RWPE2 (cell line): ENCODE data around the gene RHBG.
"Not testable (repeated sequence)": the region's sequence is repeated elsewhere in the genome, so short reads cannot be mapped to it uniquely, and the experiment has no call there.

Source experiments
- ATAC-seq: fragments of 200-7000 bp; cut with Tn5 transposase; 3 replicates; pipeline ENCODE4 v1.9.1; 2021; ENCODE audit warnings: low read depth
- DNase-seq: peaks from one replicate; pipeline ENCODE4 v3.0.0-alpha.2; 2020; ENCODE audit warnings: low spot score
- H3K27ac ChIP-seq: fragments of 450-650 bp; 2 replicates; pipeline ENCODE4 v1.5.1; 2017; ENCODE audit warnings: mild to moderate bottlenecking; ENCODE audit not compliant: poor library complexity, severe bottlenecking
- H3K27me3 ChIP-seq: fragments of 250-450 bp; sonication (Bioruptor Pico); 2 replicates; pipeline ENCODE4 v1.5.1; 2021; ENCODE audit warnings: mild to moderate bottlenecking, moderate library complexity; ENCODE audit not compliant: insufficient read depth, poor library complexity, severe bottlenecking
- H3K36me3 ChIP-seq: fragments of 250-450 bp; sonication (Bioruptor Pico); 2 replicates; pipeline ENCODE4 v1.5.1; 2020; ENCODE audit warnings: low read depth, mild to moderate bottlenecking, moderate library complexity
- H3K4me1 ChIP-seq: fragments of 250-450 bp; sonication (Bioruptor Pico); 2 replicates; pipeline ENCODE4 v1.5.1; 2021; ENCODE audit warnings: mild to moderate bottlenecking, moderate library complexity; ENCODE audit not compliant: insufficient read depth, poor library complexity, severe bottlenecking
- H3K4me3 ChIP-seq: fragments of 250-450 bp; sonication (Bioruptor Pico); 2 replicates; pipeline ENCODE4 v1.5.1; 2021; ENCODE audit warnings: mild to moderate bottlenecking, moderate library complexity; ENCODE audit not compliant: severe bottlenecking
- H3K9me3 ChIP-seq: fragments of 250-450 bp; sonication (Bioruptor Pico); 2 replicates; pipeline ENCODE4 v1.5.1; 2021; ENCODE audit warnings: mild to moderate bottlenecking, moderate library complexity; ENCODE audit not compliant: severe bottlenecking
- TF ChIP-seq, protein P1 (sequence below): fragments of 450-650 bp; IDR thresholded peaks from one replicate; pipeline ENCODE4 v1.5.1; 2017; ENCODE audit warnings: mild to moderate bottlenecking, moderate library complexity; ENCODE audit not compliant: poor library complexity, severe bottlenecking

Gene RHBG, protein sequence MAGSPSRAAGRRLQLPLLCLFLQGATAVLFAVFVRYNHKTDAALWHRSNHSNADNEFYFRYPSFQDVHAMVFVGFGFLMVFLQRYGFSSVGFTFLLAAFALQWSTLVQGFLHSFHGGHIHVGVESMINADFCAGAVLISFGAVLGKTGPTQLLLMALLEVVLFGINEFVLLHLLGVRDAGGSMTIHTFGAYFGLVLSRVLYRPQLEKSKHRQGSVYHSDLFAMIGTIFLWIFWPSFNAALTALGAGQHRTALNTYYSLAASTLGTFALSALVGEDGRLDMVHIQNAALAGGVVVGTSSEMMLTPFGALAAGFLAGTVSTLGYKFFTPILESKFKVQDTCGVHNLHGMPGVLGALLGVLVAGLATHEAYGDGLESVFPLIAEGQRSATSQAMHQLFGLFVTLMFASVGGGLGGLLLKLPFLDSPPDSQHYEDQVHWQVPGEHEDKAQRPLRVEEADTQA

DNA sequence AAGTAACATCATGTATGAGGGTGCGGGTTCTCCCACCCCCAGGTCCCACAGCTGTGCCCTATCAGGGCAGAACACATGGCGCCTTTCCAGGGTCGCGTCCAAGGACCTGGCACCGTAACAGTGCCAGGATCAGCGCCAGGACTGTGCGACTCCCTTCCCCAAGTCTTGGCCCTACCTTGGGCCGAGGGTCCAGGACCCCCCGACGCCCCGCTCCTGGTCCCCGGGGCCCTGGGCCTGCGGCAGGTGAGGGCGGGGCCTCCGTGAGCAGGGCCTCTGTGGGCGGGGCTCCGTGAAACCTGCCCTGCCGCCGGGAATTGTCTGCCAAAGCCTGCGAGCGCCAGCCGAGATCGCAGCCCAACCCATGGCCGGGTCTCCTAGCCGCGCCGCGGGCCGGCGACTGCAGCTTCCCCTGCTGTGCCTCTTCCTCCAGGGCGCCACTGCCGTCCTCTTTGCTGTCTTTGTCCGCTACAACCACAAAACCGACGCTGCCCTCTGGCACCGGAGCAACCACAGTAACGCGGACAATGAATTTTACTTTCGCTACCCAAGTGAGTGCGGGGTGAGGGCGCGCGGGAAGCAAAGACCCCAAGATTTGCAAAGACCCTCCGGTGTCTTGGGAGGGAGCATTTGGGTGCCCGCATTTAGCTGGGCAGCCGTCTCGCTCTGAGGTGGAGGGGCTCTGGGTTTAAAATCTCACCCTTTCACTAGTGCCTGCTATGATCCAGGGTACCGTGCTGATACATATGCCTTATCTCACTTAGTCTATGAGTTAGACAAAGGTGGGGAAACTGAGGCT is at the start of gene RHBG:
Gene RHBG, plus strand, starts transcription at position 323 of the 796 bp plus-strand sequence. Its CDS starts 39 bp downstream, at position 362.
- peak within 1 kb of the TSS; percentile 37 for H3K4me3 ChIP-seq
- TF ChIP-seq, protein P1, sequence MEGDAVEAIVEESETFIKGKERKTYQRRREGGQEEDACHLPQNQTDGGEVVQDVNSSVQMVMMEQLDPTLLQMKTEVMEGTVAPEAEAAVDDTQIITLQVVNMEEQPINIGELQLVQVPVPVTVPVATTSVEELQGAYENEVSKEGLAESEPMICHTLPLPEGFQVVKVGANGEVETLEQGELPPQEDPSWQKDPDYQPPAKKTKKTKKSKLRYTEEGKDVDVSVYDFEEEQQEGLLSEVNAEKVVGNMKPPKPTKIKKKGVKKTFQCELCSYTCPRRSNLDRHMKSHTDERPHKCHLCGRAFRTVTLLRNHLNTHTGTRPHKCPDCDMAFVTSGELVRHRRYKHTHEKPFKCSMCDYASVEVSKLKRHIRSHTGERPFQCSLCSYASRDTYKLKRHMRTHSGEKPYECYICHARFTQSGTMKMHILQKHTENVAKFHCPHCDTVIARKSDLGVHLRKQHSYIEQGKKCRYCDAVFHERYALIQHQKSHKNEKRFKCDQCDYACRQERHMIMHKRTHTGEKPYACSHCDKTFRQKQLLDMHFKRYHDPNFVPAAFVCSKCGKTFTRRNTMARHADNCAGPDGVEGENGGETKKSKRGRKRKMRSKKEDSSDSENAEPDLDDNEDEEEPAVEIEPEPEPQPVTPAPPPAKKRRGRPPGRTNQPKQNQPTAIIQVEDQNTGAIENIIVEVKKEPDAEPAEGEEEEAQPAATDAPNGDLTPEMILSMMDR, result no peak
- peaks cover 3% of the 10 kb centered on the region for H3K4me1 ChIP-seq
- DNase-seq, result no peak
- H3K27ac ChIP-seq, result no peak within 1 kb of the TSS
- H3K36me3 ChIP-seq, result no peaks in the 10 kb centered on the region
- no peaks in the 10 kb centered on the region for H3K9me3 ChIP-seq
- no peaks in the 10 kb centered on the region for H3K27me3 ChIP-seq
- ATAC-seq, result peak; percentile 87

DNA sequence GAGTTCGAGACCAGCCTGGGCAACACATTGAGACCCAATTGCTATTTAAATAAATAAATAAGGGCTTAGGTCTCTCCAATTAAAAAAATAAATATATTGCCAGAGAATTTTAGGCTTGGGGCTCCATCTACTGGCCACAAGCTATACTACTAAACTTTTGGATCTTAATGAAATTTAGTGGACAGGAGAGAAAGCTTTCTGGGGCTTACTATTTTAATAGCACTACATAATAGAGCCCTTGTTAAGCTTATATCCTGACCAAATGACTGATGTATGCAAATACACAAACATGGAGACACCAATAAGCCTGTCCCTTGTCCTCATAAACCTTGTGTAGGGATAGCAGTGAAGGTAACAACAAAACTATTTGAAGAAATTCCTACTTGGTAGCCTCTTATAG is 49.3 kb upstream of the RHBG start:
- no peak overlapping the region for H3K4me3 ChIP-seq
- DNase-seq, result no peak
- H3K9me3 ChIP-seq, result no peaks in the 10 kb centered on the region

DNA sequence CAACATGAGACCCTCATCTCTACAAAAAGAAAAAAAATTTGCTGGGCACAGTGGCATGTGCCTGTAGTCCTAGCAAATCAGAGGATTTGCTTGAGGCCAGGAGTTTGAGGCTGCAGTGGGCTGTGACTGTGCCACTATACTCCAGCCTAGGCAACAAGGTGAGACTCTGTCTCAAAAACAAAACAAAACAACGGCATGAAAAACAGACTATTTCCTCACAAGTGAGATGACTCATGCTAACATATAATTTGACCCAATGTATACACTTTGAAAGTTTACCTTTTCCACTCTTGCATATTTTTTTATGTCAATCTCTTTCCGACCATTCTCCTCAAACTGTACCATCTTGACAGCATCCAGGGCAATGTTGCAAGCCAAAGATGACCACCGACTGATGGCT is 48.5 kb upstream of the RHBG start:
- peaks cover 98% of the 10 kb centered on the region for H3K36me3 ChIP-seq
- no peaks in the 10 kb centered on the region for H3K27me3 ChIP-seq
- no peak for DNase-seq
- no peaks in the 10 kb centered on the region for H3K4me1 ChIP-seq
- H3K27ac ChIP-seq, result no peak overlapping the region
- H3K9me3 ChIP-seq, result no peaks in the 10 kb centered on the region
- H3K4me3 ChIP-seq, result no peak overlapping the region
- ATAC-seq, result no peak
- TF ChIP-seq, protein P1, result no peak

More for the DNA sequence above, 49.3 kb upstream of the RHBG start:
- H3K27me3 ChIP-seq, result no peaks in the 10 kb centered on the region
- H3K27ac ChIP-seq, result no peak overlapping the region
- peaks cover 98% of the 10 kb centered on the region for H3K36me3 ChIP-seq
- no peak for ATAC-seq
- TF ChIP-seq, protein P1, result peak; percentile 79
- H3K4me1 ChIP-seq, result no peaks in the 10 kb centered on the region

DNA sequence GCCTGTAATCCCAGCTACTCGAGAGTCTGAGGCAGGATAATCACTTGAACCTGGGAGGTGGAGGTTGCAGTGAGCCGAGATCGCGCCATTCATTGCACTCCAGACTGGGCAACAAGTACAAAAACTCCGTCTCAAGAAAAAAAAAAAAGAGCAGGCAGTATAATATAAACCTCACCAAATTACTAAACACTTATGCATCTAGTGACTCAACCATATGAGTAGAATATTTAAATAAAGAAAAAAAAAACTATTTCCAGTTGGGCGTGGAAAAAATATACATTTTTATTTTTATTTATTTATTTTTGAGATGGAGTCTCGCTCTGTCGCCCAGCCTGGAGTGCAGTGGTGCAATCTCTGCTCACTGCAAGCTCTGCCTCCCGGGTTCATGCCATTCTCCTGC is 45.8 kb upstream of the RHBG start:
- H3K27ac ChIP-seq, H3K27me3 ChIP-seq, DNase-seq, ATAC-seq, H3K4me1 ChIP-seq, H3K4me3 ChIP-seq, H3K9me3 ChIP-seq: not testable (repeated sequence)
- peaks cover 88% of the 10 kb centered on the region for H3K36me3 ChIP-seq

DNA sequence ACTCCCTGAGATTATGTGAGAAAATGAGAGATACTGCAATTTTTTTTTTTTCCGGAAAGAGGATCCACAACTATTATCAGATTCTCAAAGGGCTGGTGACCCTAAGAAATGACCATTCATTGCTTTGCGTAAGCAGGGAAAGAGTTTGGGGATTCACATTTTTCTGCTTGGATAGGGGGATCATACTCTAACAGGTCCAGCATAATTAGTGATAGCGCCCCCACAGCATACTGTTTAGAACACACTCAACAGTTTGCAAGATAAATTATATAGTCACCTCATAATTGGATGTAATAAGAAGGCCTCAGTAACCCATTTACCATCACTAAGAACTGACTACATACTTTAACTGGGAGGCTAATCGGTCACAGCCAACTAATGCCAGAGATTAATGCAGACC is 32.8 kb upstream of the RHBG start:
- Histone ChIP-seq H3K27me3 (no peaks in the 10 kb centered on the region), H3K27ac (no peak overlapping the region), H3K4me1 (peaks cover 9% of the 10 kb centered on the region), H3K36me3 (peaks cover 63% of the 10 kb centered on the region), H3K9me3 (no peaks in the 10 kb centered on the region), H3K4me3 (peak overlapping the region; percentile 65)
- ATAC-seq (no peak), DNase-seq (no peak)
- TF ChIP-seq, protein P1, result peak; percentile 24
